NCI-H1694 treated with DMSO at 0.1 percent for 48 hours (cell line): ENCODE results near the gene SC5D.

Experiments used
- DNase-seq: peaks from one replicate; lab custom pipeline; 2025; lab: John Stamatoyannopoulos, UW

Gene SC5D

DNA sequence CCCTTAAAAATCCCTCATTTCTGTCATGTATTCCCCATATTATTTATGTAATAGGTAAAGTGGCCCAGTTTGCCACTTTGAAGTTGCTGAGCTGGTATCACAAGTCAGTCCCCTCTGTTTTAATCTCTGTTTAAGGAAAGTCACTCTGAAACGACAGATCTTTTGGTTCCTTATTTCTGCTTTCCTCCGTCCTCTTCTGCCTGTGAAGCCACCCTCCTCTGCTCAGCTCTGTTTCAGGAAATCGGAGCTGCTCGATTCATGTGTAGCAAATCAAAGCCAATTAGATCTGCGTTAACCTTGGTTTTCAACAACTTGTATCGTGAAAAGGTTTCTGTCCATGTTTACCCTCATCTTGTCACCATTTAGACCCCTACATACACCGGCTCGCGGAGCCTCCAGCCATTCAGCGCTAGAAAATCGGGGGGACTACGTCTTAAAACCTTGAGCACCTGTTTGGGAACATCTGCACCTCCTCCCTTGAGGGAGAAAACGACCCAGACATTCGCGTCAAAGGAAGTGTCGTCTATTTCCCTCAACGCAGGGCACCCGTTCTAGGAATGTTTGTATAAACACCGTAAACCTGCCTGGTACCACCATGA is 576 bp upstream of the SC5D start:
- no peak for DNase-seq

DNA sequence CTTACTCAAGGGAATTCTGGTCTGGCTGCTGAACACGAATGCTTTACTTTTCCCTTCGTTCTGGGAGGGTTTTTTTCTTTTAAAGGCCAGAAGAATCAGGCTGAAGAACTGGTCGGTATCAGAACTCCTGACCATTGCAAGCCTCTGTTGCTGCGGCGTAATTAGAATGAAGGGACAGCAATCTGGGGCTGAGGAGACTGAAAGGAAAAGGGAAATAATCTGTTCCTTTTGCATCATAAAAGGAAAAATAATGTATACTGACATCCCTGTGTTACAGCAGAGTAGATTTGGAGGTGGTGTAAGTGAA is 670 bp downstream of the SC5D start:
- no peak for DNase-seq

DNA sequence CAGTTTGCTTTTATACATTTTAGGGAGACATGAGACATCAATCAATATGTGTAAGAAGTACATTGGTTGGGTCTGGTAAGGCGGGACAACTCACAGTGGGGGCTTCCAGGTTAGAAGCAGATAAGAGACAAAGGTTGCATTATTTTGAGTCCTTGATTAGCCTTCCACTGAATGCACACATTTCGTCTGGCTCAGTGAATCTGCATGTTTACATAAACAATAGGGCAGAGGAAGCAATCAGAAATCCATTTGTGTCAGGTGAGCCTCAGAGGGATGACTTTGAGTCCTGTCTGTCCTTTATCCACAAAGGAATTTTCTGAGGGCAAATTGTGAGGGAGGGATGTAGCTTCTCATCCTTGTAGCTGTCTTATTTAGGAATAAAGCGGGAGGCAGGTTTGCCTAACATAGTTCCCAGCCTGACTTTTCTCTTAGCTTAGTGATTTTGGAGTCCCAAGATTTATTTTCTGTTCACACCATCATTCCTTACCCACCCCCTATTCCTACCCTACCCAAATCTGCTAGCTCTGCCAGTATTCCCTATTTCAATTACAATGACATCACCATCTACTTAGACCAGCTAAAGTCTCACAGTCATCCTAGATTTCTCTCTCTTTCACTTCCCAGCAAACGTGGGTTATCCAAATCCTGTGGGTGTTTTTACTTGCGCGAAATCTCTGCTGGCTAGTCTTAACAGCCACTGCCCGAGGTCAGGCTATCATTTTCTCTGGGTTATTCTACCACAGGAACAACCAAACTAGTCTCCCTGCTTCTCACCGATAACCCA is 2.9 kb downstream of the SC5D start:
- DNase-seq, result no peak

DNA sequence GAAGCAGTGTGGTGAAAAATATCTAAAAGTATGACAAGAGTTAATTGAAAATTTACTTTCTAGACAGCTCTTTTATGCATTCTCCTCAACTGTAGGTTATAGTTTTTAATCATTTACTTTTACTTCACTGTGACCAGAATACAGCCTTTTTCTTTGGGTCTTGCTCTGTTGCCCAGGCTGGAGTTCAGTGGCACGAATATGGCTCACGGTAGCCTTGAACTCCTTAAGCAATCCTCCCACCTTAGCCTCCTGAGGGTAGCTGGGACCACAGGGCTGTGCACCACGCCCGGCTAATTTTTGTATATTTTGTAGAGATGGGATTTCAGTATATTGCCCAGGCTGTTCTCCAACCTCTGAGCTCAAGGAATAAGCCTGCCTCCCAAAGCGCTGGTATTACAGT is 5.3 kb downstream of the SC5D start:
- DNase-seq, result no peak

DNA sequence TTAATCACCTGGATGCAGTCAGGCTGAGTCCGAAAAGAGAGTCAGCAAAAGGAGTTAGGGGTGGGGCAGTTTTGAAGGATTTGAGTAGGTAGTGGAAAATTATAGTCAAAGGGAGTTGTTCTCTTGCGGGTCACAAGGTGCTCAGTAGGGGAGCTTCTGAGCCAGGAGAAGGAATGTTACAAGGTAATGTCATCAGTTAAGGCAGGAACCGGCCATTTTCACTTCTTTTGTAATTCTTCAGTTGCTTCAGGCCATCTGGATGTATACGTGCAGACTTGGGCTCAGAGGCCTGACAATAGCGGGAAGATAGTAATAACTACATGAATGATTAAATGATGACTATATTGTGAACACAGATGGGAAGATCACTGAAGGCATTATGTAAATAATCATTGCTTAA is 6.2 kb downstream of the SC5D start:
- DNase-seq, result no peak

DNA sequence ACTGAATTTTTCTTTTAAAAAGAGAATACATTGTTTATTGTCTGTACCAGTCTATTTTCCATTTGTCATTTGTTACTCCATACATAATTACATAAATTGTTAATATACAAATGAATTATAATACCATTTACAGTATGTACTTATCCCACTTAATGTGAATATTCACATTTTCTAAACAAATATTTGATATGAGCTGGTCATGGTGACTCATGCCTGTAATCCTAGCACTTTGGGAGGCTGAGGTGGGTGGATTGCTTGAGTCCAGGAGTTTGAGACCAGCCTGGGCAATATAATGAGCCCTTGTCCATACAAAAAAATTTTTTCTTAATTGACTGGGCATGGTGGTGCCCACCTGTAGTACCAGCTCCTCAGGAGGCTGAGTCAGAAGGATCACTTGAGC is 6.8 kb downstream of the SC5D start:
- DNase-seq, result no peak

DNA sequence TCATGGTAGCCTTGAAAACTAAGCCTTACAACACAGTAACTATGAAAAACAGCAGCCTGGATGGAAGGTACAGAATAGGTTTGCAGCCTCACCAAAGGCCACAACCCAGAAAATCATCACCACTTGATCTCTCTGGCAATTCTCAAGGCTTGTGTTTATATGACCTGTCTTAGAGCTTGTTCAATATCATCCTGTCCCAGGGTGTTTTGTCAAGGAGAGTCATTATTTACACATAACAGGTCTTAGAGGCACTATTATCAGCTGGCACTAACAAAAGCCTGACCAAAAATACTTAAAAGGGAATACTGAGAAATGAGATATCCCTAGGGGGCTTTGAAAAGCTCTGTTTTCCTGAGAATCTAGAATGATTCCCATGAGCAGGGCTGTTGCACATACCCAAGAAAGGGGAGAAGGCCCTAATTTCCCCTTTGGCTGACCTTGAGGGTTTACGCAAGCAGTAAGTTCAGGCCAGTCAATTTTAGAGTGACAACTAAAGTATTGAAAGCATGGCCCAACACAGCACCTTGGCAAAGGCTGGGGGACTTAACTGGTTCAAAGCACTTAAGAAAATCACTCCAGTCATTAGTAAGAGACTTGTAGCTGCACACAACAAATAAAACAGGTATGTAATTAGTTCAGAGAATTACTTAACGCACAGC is 7.9 kb downstream of the SC5D start:
- no peak for DNase-seq

DNA sequence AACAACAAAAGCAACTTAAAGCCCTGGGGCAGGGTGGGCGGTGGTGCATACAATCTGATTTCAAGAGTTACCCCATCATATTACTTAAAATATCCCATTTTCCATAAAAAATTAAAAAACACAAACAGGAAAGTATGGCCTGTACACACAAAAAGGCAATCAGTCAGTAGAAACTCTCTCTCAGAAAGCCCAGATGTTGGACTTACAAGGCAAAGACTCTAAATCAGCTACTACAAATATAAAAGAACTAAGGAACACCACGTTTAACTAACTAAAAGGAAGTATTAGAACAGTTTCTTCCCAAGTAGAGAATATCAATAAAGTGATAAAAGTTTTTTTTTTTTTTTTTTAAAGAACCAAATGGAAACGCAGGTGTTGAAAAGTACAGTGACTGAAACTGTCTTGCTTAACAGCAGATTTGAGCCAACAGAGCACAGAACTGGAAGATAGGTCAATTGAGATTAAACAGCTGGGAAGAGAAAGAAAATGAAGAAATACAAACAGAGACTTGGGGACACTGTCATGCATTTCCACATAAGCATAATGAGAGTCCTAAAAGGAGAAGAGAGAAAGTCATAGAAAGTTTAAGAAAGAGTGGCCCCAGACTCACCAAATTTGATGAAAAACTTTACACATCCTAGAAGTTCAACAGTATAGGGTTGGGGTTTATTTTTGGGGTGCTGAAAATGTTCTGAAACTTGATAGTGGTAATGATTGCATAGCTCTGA is 8.6 kb downstream of the SC5D start:
- no peak for DNase-seq

DNA sequence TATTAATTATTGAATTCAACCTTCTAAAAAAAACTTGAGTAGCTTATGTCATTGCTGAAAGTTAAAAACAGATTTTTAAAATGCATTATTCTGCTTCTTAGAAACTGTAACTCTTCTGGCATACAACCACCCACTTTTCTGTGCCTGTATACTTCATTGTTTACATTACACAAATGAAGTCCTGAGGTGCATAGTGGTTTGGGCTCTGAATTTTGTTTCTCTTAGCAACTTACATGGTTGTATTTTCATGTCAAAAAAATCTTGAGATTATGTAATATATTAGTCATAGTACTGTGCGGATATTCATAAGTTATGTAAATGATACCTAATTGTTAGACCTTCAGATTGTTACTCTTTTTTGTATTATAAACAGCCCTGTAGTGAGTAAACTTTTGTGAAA is 12.2 kb downstream of the SC5D start:
- DNase-seq, result no peak

DNA sequence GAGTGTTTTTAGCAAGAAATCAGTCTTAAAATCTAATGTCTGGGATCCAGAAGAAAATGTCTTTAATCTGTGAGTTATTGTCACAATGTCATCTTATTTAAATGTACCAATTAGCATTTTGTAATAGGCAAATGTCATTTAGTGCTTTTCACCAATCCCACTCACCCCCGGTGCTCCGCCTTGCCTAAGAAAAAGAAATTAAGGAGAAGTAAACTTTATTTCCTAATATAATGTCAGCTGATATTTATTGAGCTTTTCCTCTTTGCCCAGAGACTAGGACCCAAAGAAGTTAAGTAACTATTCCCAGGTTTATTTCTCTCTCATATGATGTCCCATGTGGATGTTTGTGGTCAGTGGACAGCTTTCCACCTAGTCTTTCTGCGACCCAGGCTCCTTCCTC is 16.2 kb downstream of the SC5D start:
- no peak for DNase-seq

DNA sequence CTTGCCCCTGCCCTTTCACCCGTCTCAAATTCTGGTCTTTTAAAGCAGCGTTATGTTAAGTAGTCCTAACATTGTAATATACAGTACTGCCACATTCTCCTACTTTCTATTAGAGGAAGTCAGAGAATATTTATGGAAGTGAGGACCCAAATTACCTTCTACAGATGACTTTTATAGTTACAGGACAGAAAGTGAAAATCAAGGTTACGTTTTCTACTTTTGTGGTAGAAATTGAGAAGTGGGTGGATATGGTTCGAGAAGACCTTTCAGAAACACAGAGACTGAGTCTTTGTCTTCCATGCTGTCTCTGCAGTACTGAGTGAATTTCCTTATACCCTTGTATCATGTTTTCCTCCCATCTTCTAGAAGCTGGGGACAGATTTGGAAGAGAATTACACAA is 17.1 kb downstream of the SC5D start:
- no peak for DNase-seq

DNA sequence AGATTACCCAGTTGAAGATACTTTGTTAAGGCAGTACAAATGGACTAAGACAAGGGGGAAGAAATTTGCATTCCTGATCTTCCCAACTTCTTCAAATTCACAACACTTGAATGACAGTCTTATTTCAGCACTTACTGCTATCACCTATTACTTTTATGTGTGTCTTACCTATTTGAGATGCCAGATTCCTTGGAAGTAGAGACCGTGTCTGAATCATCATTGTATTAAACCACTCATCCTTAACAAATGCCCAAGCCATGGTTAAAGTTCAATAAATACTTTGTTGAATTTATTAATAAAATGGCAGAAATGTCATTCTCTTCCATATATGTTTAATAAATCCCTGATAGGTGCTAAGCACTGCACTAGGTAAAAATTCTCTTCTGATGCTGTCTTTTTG is 18.3 kb downstream of the SC5D start:
- no peak for DNase-seq

DNA sequence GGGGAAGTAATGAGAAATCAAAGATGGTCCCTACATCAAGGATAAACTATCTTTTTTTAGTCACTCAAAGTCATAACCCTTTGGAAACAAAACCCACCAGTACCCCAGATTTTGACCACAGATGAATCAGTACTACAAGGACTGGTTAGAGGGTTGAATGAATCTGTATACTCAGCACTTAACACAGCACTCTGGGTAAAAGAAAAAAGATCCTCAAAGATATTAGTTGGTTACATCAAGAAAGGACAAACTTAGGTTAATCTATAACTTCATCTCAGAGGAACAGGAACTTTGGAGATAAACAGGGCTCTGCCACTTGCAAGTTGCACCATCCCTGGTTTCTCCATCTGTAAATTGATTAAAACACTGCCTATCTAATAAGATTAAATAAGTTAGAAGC is 18.8 kb downstream of the SC5D start:
- no peak for DNase-seq

DNA sequence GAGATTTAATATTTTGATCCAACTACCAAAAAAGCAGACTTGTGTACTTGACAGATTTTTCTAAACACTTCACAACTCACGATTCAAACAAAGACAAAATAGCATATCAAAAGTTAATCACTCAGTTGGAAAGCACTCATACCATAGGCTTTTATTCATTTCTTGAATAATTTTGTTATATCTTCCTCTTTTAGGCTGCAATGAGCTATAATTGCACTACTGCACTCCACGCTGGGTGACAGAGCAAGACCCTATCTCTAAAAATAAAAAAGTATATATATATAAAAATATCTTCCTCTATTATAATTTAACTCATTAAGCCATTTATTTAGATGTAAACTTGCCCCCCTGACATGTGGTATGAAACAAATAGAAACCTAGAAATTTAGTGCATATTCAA is 19.9 kb downstream of the SC5D start:
- no peak for DNase-seq

DNA sequence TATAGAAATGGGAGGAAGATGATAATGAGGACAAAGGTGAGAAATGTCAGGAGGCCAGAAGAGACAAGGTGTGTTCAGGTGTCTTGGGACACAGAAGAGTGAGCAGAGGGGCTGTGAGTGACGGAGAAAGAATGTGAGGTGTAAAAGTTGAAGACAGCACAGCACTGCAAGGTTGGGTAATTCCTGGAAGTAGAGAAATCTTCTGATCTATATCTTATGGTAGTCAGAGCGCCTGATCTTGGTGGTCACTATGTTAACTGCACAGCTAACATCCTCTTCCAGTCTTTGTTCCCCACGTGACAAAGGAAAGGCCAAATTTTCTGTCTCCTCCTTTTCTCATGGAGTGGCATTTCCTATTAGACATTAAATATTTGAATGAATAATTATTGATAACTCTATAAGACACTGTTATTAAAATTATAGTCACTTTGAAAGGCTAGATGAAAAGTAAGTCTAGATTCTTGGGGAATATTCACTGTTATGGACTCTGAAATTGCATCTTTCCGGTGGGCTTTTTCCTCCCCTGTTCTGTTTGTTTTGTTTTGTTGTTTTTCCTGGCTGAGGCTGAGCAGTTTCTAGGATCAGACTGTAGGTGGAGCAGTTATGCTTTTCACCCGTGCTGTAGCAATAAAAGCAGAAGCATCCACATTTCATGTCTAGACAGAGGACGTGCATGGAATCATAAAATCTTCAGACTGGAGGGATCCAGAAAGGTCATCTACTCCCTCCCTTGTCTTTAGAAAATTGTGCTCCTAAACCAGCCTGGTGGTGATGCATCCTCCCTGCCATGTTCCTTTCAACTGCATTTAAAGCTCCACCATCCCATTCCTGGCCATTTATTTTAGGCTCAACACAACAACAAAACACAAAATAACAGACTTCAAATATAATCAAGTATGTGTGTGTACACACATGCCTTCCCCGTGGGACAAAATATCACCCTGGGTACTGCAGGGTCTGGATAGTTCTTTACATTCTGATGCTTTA is 26.6 kb downstream of the SC5D start:
- peak; percentile 41 for DNase-seq

DNA sequence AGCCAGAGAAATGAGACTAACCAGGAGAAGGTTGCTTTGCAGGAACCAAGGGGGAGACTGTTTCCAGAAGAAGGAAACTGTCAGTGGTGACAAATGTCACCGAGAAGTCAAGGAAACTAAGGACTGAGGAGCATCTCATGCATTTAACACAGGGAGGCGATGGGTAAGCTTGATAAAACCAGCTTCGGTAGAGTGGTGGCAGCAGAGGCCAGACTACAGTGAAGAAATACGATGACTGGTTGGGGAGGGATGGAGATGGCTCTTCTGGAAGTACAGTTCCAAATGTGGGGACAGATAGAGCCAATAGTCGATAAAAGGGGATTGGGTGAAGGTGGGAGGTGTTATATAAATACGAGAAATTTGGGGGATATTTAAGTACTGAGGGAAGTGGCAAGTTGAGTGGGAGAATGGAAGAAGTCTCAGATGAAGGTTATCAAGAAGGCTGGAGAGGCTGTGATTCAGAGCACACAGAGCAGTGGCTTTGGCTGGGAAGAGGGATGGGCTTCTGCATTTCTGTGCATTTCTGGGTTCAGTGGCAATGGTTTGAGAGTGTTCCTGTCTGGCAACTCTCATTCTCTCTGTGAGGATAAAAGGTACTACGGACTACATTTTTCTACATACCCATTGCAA is 29.2 kb downstream of the SC5D start:
- peak; percentile 53 for DNase-seq

DNA sequence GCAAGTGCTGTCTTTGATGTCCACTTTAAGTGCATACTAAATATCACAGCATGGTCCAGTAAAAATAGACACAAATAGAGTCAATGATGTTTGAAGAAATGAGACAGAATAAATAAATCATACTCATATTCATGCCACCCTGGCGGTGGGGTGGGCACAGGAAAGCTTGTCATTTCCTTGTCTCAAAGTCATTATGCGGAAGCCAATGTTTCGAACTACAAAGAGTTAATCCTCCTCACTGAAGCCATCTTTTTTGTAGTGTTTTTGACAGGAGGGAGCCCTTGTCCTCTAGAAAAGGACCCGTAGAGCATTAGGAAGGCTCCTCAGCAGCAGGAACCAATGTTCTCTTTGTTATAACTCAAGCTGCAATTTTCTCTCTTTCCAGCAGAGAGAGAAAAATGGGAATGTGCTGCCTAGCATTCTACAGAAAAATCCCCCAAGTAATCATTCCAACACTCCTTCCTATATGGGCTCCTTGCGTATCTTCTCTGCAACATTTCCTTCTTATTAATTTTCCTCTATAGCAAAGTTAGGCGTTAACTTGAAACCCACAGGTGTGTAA is 30.6 kb downstream of the SC5D start:
- DNase-seq, result no peak

DNA sequence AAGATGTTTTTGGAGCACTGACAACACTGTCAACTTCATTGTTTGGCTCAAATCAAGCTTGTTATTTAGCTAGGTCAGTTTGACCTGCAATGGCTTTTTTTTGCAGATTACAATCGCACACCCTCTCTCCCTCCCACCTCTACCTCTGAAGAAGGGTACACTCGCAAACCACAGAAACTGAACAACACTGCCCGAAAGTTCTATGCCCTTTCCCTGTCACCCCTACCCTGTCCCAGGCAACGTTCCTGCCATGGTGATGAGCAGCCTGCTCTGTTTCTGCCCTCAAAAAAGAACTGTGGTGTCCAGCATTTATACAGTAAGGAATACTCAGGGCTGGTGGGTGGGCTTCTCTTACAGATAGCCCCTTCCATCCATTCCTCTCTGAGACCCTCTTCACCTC is 33.7 kb downstream of the SC5D start:
- DNase-seq, result no peak

DNA sequence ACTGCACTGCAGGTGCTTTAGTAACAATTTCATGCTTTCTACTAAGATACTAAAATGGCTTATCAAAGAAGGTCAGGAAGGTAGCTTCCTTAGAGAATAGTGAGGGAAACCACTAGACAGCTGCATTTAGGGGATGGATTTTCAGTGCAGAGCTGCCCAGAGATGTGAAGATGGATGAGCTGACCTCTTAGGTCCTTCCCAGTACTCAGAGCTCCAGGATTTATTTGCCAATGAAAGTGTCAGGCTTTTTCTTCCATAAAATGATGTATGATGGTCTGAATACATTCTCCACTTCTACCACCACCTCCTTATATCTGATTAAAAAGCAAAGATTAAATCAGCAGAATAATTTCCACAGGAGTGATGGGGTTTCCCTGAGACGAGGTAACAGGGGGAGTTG is 35.0 kb downstream of the SC5D start:
- no peak for DNase-seq

DNA sequence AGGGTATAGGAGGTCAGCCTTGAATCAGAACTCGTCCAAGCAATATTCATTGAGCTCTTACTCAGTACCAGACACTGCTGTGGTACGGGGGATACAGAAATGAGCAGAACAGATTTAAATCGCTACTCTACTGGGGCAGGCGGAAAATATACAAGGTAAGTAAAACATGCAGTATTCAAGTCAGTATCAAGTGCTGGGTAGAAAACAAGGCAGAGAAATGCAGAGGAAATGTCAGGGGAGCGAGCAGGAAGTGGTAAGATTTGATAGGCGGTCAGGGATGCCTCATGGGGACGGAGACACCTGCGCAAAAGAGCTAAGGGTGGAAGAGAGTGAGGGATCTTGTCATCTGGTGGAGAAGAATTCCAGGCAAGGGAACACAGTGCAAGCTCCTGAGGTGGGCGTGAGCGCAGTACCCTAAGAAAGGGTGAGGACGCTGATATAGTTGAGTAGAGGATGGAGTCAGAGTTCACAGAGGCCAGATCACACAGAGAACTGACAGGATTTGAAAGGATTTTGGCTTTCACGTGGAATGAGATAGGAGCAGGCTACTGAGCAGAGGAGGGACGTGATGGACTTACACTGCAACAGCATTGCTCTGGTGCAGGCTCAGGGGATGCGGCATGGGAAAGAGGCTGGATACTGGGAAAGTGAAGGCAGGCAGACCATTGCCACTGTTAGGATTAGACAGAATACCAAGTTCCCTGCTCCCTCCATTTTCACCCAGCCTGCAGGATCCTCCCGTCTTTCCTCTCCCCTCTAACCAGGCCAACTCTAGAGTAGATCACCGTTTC is 35.8 kb downstream of the SC5D start:
- no peak for DNase-seq
